ENCODE data around the gene DLG2.

DNA sequence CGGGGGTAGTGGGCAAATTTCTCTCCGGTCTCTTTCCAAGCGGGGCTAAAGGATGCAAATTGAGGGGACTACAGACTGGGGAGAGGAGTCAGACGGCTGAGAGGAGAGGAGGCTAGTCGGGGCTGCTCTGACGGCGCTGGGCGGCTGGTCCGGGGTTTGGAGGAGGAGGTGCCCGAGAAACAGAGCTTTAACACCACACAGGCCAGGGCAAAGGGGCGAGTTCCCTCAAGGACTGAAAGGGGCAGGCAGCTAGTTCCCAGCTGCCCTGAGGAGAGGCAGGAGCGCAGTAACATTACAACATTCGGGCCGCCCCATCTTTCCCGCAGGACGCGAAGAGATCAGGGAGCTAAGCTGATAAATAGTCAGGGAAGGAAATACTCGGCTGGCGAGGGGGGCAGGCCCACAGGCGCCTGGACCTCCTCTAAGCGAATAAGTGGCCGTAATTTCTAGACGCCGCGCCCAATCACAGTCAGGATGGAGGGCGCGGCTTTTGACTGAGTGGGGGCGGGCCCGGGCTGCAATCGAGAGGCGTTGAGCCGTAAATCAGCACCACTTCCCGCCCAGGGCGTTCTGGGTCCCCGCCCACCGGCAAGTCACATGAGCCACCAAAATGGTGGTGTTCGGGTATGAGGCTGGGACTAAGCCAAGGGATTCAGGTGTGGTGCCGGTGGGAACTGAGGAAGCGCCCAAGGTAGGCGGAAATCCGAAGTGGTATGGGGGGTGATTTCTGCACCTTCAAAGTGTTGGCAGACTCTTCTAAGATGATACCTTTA, 1.0 kb upstream of the DLG2 start, which contains the start of gene TMEM126B:
- TF ChIP-seq, protein P1, sequence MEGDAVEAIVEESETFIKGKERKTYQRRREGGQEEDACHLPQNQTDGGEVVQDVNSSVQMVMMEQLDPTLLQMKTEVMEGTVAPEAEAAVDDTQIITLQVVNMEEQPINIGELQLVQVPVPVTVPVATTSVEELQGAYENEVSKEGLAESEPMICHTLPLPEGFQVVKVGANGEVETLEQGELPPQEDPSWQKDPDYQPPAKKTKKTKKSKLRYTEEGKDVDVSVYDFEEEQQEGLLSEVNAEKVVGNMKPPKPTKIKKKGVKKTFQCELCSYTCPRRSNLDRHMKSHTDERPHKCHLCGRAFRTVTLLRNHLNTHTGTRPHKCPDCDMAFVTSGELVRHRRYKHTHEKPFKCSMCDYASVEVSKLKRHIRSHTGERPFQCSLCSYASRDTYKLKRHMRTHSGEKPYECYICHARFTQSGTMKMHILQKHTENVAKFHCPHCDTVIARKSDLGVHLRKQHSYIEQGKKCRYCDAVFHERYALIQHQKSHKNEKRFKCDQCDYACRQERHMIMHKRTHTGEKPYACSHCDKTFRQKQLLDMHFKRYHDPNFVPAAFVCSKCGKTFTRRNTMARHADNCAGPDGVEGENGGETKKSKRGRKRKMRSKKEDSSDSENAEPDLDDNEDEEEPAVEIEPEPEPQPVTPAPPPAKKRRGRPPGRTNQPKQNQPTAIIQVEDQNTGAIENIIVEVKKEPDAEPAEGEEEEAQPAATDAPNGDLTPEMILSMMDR (IDR thresholded peaks at IDR 0.05; ENCODE audit: low read length) = no peak
- TF ChIP-seq EZH2 (optimal IDR thresholded peaks at IDR 0.05; ENCODE audit: low read depth, low read length) = no peak

All from MM.1S (cell line).